Kidney epithelial cell (primary cell): ENCODE data around the gene PCSK2. TPM values are rescaled to one million over a fixed set of nuclear protein-coding genes. Genes with fewer than 3 reads are reported as not detected.
A peak's percentile ranks its signal among the peaks of the same experiment; 100 is the strongest.

Experiments used
- DNase-seq: peaks from one replicate; pipeline ENCODE4 v3.0.0-alpha.2; 2010; ENCODE audit warnings: low read depth
- H3K27me3 ChIP-seq: 2 replicates; pipeline ENCODE4 v1.6.0; 2011; ENCODE audit warnings: low read length; ENCODE audit not compliant: control insufficient read depth, insufficient read depth
- H3K36me3 ChIP-seq: 2 replicates; pipeline ENCODE4 v1.5.1; 2011; ENCODE audit warnings: low read length; ENCODE audit not compliant: control insufficient read depth, insufficient read depth
- H3K4me3 ChIP-seq: 2 replicates; pipeline ENCODE4 v1.5.1; 2011; ENCODE audit warnings: low read depth, mild to moderate bottlenecking, control low read depth, low read length
- total RNA-seq: library from RNA; depleted of rRNA; stranded (reverse); fragments of >200 nt; gene quantifications from 2 replicates; pipeline ENCODE4 v1.2.3, GENCODE V29; 2015
- TF ChIP-seq, protein P1 (sequence below): IDR thresholded peaks from 2 replicates; pipeline ENCODE4 v1.5.1; 2011; ENCODE audit warnings: mild to moderate bottlenecking, moderate library complexity, low read length, control low read depth, inconsistent platforms; ENCODE audit not compliant: insufficient read depth, poor library complexity, severe bottlenecking

The PCSK2 gene
- total RNA-seq, 1 donor from 2014 or later: 0.04 TPM

DNA sequence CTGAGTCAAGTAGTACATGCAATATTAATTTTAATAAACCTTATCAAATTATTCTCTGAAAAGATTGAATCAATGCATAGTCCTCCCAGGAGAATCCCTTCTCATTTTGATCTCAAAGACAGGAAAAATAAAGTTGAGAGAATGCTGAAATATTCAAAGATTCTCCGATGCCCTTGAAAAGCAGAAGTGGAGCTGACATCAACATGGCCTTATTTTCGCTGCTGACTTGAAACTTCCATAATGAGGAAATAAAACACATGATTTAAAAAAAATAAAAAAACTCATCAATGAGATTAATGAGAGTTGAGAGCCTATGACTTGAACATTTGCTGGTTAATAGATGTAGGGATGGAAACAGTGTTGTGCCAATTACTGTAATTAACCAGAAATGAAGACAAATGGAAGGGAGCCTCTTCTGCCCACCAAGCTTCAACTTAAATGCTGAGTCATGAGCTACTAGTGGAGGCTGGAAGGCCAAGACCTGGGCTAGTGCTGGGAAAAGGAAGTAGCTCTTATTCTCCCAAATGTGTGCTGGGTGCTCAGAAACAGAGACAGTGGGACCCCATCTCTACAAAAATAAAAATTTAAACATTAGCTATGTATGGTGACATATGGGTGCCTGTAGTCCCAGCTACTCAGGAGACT lies 164.4 kb downstream of the PCSK2 start:
- TF ChIP-seq, protein P1, sequence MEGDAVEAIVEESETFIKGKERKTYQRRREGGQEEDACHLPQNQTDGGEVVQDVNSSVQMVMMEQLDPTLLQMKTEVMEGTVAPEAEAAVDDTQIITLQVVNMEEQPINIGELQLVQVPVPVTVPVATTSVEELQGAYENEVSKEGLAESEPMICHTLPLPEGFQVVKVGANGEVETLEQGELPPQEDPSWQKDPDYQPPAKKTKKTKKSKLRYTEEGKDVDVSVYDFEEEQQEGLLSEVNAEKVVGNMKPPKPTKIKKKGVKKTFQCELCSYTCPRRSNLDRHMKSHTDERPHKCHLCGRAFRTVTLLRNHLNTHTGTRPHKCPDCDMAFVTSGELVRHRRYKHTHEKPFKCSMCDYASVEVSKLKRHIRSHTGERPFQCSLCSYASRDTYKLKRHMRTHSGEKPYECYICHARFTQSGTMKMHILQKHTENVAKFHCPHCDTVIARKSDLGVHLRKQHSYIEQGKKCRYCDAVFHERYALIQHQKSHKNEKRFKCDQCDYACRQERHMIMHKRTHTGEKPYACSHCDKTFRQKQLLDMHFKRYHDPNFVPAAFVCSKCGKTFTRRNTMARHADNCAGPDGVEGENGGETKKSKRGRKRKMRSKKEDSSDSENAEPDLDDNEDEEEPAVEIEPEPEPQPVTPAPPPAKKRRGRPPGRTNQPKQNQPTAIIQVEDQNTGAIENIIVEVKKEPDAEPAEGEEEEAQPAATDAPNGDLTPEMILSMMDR: no peak
- H3K27me3 ChIP-seq: no peaks in the 10 kb centered on the region
- DNase-seq: no peak
- H3K4me3 ChIP-seq: no peak overlapping the region
- no peaks in the 10 kb centered on the region for H3K36me3 ChIP-seq

DNA sequence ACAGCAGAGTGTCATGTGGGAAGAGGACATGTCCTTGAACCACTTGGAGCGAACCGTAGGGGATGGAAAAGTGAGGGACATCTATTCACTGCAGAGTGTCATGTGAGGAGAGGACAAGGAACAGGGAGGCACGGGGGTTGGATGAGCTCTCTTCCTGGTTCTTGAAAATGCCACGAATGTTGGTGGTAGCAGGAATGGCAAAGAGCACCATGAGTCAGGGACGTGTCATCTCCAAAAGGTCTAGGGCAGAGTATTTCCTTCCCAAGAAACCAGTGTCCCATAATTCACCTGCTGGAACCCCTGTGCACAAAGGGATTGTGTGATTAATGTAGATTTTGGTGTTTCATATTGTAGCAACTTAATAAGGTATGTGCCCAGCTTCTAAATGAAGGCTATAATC lies 167.6 kb downstream of the PCSK2 start:
- TF ChIP-seq, protein P1: no peak
- Histone ChIP-seq H3K36me3 (no peaks in the 10 kb centered on the region), H3K4me3 (no peak overlapping the region), H3K27me3 (no peaks in the 10 kb centered on the region)
- no peak for DNase-seq

DNA sequence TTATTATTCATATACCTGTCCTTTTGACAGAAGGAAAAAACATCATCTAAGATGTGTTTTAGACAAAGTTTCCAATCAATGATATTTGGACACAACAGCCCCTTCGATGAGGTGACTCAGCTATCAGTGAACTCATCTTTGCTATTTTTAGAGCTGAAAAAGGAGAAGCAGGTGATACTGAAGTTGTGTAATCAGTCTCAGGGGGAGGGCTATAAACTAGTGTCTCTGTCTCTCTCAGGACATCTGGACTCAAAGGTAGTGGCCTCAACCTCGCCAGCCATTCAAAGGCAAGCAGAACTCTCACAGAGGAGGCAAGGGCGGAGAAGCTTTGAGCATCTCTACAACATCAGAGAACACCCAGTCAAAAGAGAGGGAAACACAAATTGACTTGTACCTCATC lies 168.9 kb downstream of the PCSK2 start:
- H3K36me3 ChIP-seq: no peaks in the 10 kb centered on the region
- TF ChIP-seq, protein P1: no peak
- no peak overlapping the region for H3K4me3 ChIP-seq
- H3K27me3 ChIP-seq: no peaks in the 10 kb centered on the region
- no peak for DNase-seq

DNA sequence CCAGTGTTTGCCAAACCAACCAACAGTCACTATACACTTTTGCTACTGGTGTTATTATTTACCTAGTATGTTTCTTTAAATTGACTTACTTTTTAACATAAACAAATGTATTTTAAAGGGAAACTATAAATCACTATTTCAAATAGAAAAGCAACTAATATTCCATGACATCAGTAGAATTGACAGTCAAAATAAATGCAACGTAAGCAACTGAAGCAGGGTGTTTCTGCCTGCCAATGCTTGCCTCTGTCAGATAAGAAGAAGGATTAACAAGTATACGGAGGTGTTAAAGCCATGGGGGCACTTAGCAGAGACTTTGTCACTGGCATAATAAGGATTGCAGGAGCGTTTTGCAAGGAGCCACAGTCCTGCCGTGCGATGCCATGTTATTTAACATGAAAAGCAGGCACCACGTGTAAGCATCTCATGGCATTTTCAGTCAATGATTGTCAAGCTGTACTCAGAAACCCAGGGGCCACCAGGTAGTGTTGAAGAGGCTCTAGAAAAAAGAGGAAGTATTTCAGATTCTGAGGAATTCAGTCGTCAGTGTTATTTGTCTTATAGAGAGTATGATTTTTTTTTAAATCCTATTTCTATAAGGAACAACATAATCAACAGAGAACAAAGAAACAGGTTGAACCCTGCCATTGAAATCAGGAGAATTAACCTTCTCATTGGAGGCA lies 172.6 kb downstream of the PCSK2 start:
- DNase-seq: no peak
- Histone ChIP-seq H3K4me3 (no peak overlapping the region), H3K36me3 (no peaks in the 10 kb centered on the region), H3K27me3 (no peaks in the 10 kb centered on the region)
- TF ChIP-seq, protein P1: no peak

DNA sequence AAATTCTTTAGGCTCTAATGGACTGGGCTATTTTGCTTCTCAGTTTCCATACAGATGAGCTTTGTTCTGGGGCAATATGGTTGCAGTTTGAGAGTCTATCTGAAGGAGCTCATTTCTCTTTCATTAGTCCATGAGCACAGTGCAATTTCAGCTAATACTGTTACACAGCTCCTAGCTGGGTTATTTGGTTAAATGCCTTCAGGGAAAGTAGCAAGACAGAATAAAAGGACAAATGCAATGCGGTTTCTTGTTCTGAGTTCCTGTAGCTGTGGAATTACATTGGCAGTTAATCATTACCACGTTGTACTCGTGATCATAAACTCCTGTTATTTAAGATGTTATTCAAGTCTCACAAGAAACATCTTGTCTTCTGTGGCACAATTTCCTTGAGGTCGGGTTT lies 176.6 kb downstream of the PCSK2 start:
- Histone ChIP-seq H3K36me3 (no peaks in the 10 kb centered on the region), H3K27me3 (no peaks in the 10 kb centered on the region)
- DNase-seq: peak; percentile 28

More for the DNA sequence above, 176.6 kb downstream of the PCSK2 start:
- TF ChIP-seq, protein P1: no peak
- no peak overlapping the region for H3K4me3 ChIP-seq
